ENCODE measurements around the gene ADGRL1. TPM values are rescaled to one million over a fixed set of nuclear protein-coding genes. Genes with fewer than 3 reads are reported as not detected.

Gene ADGRL1
- total RNA-seq, 1 experiment from 2014 or later: 88.6 TPM

- TF ChIP-seq POLR2AphosphoS5 (IDR thresholded peaks at IDR 0.05; ENCODE audit: low read depth, low read length) (no peak), YY1 (IDR thresholded peaks at IDR 0.05; ENCODE audit: extremely low read depth, insufficient replicate concordance, low read depth, low read length) (no peak)
Observed at GRCh38 chr19:14168993-14169392, 37.0 kb downstream of the ADGRL1 start (continued).

- no peaks in the 10 kb centered on the region for H3K9me2 ChIP-seq (ENCODE audit: insufficient read depth)
- no peak for ATAC-seq
- no peaks in the 10 kb centered on the region for H4K20me1 ChIP-seq (ENCODE audit: insufficient read depth)
- TF ChIP-seq POLR2AphosphoS5 (IDR thresholded peaks at IDR 0.05; ENCODE audit: low read depth, low read length) (no peak), SRF (IDR thresholded peaks at IDR 0.05; ENCODE audit: low read depth) (no peak), SIN3A (IDR thresholded peaks at IDR 0.05; ENCODE audit: low read depth) (no peak), EZH2 (IDR thresholded peaks at IDR 0.05) (no peak), RAD21 (IDR thresholded peaks at IDR 0.05; ENCODE audit: low read depth) (no peak), JUND (IDR thresholded peaks at IDR 0.05) (no peak), TCF7L2 (IDR thresholded peaks at IDR 0.05; ENCODE audit: borderline replicate concordance, extremely low read depth, insufficient read depth, insufficient read length) (no peak), CBX3 (IDR thresholded peaks at IDR 0.05; ENCODE audit: low read depth) (no peak), SP1 (IDR thresholded peaks at IDR 0.05; ENCODE audit: low read depth) (no peak), ATF3 (IDR thresholded peaks at IDR 0.05) (no peak), EZH2phosphoT487 (IDR thresholded peaks at IDR 0.05; ENCODE audit: borderline replicate concordance) (no peak), ELF1 (IDR thresholded peaks at IDR 0.05; ENCODE audit: borderline replicate concordance, low read depth) (no peak), YY1 (IDR thresholded peaks at IDR 0.05; ENCODE audit: extremely low read depth, insufficient replicate concordance, low read depth, low read length) (no peak), EGR1 (IDR thresholded peaks at IDR 0.05; ENCODE audit: low read depth) (no peak), POLR2A (IDR thresholded peaks at IDR 0.05; ENCODE audit: borderline replicate concordance, extremely low read depth, insufficient read depth, insufficient read length) (no peak), ZBTB33 (IDR thresholded peaks at IDR 0.05; ENCODE audit: extremely low read depth, insufficient replicate concordance, low read length) (no peak), CEBPB (IDR thresholded peaks at IDR 0.05; ENCODE audit: low read depth) (no peak), ZFX (IDR thresholded peaks at IDR 0.05) (no peak), ZNF274 (IDR thresholded peaks at IDR 0.05; ENCODE audit: low read depth, low read length) (no peak)
- intact Hi-C loops (cut with micrococcal nuclease): no loop called here
- H3K4me1 ChIP-seq (ENCODE audit: control insufficient read depth in 1 of 2, insufficient read depth in 2 of 2, low read length in 2 of 2): no peaks in the 10 kb centered on the region
- TSS peak; percentile 33 for BruUV-seq (replicated peaks)
- H3K27me3 ChIP-seq (ENCODE audit: insufficient read depth, low read length): no peaks in the 10 kb centered on the region
- no peak for DNase-seq (ENCODE audit: low read depth, low spot score)
- no peak overlapping the region for H3K4me2 ChIP-seq (ENCODE audit: low read length)
- H3K9ac ChIP-seq (ENCODE audit: low read length): no peak overlapping the region
- H2AFZ ChIP-seq (ENCODE audit: low read depth, low read length, poor library complexity, severe bottlenecking): no peak overlapping the region
- H3K4me3 ChIP-seq (replicated peaks in 1 of 2; ENCODE audit: low read depth in 1 of 2, low read length in 2 of 2): no peak overlapping the region
- H3K36me3 ChIP-seq (ENCODE audit: control insufficient read depth in 1 of 2, insufficient read depth in 2 of 2, low read length in 2 of 2): peaks cover 15 to 23% of the 10 kb centered on the region in 2 experiments; a peak in 3 of 4 replicates
- ChIA-PET CTCF (no interaction called here), RAD21 (ENCODE audit: low non-redundant PET in 1 of 2, low total read pairs in 2 of 2, uncharacterized antibody in 2 of 2, unreplicated experiment in 2 of 2) (interaction anchor here in 1 of 2 experiments (0.6 kb wide), 1 partner anchor 300 kb away, joined by 4 read pairs; no protein-coding TSS in a partner anchor), POLR2A (no interaction called here)
- H3K9me3 ChIP-seq (ENCODE audit: control insufficient read depth in 1 of 2, insufficient read depth in 1 of 2, low read depth in 1 of 2, low read length in 2 of 2): no peaks in the 10 kb centered on the region
- H3K27ac ChIP-seq (ENCODE audit: low read depth, low read length): no peak overlapping the region
- H3K79me2 ChIP-seq (ENCODE audit: insufficient read depth, low read length): no peaks in the 10 kb centered on the region
Observed at GRCh38 chr19:14168259-14168972, 37.6 kb downstream of the ADGRL1 start.
